ENCODE data around the gene SLA2.

Gene SLA2

DNA sequence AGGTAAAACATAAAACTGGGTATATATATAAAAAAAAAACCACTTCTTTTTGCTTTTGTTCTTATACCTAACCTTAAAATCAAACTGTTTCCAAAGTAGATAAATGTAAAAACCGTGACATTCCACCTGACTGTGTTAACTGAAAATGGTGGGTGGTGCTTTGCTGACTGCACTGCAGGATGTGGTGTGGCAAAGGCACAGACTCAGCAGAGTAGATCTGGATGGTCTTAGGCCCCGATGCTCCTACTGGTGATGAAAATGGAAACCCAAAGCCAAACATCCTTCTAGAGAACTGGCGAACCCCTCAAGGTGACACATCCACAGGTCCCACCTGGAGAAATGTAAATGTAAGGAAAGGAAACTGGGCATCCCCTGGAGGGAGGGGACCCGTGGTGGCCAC, 63.7 kb downstream of the SLA2 start:
- H3K4me1 Mint-ChIP-seq: peaks cover 12% of the 10 kb centered on the region
- H3K27ac Mint-ChIP-seq: no peak overlapping the region
- no peaks in the 10 kb centered on the region for H3K27me3 Mint-ChIP-seq (ENCODE audit: low read depth)
- no peaks in the 10 kb centered on the region for H3K9me3 Mint-ChIP-seq
- H3K4me3 Mint-ChIP-seq: no peak overlapping the region
- peaks cover 48% of the 10 kb centered on the region for H3K36me3 Mint-ChIP-seq (ENCODE audit: low read depth)
- TF ChIP-seq, protein P1, sequence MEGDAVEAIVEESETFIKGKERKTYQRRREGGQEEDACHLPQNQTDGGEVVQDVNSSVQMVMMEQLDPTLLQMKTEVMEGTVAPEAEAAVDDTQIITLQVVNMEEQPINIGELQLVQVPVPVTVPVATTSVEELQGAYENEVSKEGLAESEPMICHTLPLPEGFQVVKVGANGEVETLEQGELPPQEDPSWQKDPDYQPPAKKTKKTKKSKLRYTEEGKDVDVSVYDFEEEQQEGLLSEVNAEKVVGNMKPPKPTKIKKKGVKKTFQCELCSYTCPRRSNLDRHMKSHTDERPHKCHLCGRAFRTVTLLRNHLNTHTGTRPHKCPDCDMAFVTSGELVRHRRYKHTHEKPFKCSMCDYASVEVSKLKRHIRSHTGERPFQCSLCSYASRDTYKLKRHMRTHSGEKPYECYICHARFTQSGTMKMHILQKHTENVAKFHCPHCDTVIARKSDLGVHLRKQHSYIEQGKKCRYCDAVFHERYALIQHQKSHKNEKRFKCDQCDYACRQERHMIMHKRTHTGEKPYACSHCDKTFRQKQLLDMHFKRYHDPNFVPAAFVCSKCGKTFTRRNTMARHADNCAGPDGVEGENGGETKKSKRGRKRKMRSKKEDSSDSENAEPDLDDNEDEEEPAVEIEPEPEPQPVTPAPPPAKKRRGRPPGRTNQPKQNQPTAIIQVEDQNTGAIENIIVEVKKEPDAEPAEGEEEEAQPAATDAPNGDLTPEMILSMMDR (IDR thresholded peaks at IDR 0.05; ENCODE audit: unreplicated experiment in 3 of 3): no peak

DNA sequence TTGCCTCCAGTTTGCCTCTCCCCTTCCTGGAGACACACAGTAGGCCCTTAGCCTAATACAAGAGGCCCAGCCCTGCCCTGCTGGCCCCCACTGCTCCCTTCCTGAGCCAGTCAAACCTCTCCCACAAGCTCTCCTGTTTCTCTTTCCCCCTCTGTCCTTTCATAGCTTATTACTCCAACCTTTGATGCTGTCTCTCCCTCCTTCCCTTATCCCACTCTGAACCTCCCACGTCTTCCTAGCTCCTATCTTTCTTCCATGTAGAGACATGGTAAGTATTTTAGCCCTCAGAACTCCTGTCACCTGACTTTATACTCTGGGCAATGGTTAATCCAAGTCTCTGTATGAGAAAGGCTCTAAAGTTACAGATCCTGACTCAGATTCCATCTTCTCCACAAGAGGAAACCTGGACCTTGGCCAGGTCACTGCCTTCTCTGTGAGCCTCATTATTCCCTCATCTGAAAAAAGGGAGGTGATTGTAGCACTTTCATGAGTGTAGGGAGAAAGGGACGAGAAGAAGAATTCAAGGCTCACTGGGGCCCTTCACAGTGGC, 65.9 kb downstream of the SLA2 start:
- Mint-ChIP-seq H3K36me3 (ENCODE audit: low read depth) (peaks cover 41% of the 10 kb centered on the region), H3K27ac (peak overlapping the region; percentile 89 to 96 (median 91)), H3K9me3 (no peaks in the 10 kb centered on the region), H3K27me3 (ENCODE audit: low read depth) (no peaks in the 10 kb centered on the region), H3K4me3 (peak overlapping the region; percentile 8 to 42 (median 16)), H3K4me1 (peaks cover 22% of the 10 kb centered on the region)
- TF ChIP-seq, protein P1 (IDR thresholded peaks at IDR 0.05; ENCODE audit: unreplicated experiment in 3 of 3): no peak

DNA sequence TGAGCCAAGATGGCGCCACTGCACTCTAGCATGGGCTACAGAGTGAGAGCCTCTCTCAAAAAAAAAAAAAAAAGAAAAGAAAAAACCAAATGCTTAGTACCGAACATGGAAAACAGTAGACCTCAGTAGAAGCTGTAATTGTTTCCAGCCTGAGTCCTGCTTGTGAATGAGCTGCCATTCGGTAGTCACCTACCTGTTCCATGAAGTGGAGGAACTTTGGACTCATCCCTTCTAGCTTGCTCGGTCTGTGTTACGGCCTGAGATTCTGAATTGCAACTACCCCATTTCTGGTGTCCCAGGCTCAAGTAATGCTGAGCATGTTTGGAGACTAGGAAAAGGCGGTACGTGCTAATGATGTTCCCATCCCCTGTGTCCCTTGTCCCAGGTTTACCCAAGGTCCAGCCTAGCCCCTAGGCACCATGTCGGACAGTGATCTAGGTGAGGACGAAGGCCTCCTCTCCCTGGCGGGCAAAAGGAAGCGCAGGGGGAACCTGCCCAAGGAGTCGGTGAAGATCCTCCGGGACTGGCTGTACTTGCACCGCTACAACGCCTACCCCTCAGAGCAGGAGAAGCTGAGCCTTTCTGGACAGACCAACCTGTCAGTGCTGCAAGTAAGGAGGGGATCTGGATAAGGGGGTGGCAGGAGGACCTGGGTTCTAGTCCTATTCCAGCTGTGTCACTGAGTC, 67.5 kb downstream of the SLA2 start:
- Mint-ChIP-seq H3K4me3 (peak overlapping the region in 1 of 3 experiments; percentile 26), H3K9me3 (no peaks in the 10 kb centered on the region), H3K27ac (peak overlapping the region in 1 of 3 experiments; percentile 67), H3K4me1 (peaks cover 28% of the 10 kb centered on the region), H3K27me3 (ENCODE audit: low read depth) (no peaks in the 10 kb centered on the region), H3K36me3 (ENCODE audit: low read depth) (peaks cover 36% of the 10 kb centered on the region)
- TF ChIP-seq, protein P1 (IDR thresholded peaks at IDR 0.05; ENCODE audit: unreplicated experiment in 3 of 3): no peak

DNA sequence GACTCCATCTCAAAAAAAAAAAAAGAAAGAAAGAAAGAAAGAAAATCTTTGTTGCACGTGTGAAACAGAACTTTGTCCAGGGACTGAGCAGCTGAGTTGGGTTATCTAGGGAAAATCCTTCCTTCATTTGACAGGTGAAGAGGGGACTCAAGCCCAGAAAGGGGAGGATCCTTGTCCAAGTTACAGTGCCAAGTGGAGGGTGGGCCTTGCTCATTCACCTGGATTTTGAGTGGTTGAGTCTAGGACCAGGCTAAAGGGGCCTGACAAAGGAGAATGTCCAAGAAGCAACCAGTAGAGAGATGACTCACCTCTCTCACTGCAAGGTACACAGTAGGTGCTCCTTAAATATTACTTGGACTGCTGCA, 69.9 kb downstream of the SLA2 start:
- Mint-ChIP-seq H3K4me1 (peaks cover 45% of the 10 kb centered on the region), H3K27me3 (ENCODE audit: low read depth) (no peaks in the 10 kb centered on the region), H3K36me3 (ENCODE audit: low read depth) (peaks cover 25% of the 10 kb centered on the region), H3K27ac (peak overlapping the region; percentile 95 to 98 (median 98)), H3K9me3 (no peaks in the 10 kb centered on the region), H3K4me3 (peak overlapping the region; percentile 89 to 93 (median 93))
- TF ChIP-seq, protein P1 (IDR thresholded peaks at IDR 0.05; ENCODE audit: unreplicated experiment in 3 of 3): no peak

DNA sequence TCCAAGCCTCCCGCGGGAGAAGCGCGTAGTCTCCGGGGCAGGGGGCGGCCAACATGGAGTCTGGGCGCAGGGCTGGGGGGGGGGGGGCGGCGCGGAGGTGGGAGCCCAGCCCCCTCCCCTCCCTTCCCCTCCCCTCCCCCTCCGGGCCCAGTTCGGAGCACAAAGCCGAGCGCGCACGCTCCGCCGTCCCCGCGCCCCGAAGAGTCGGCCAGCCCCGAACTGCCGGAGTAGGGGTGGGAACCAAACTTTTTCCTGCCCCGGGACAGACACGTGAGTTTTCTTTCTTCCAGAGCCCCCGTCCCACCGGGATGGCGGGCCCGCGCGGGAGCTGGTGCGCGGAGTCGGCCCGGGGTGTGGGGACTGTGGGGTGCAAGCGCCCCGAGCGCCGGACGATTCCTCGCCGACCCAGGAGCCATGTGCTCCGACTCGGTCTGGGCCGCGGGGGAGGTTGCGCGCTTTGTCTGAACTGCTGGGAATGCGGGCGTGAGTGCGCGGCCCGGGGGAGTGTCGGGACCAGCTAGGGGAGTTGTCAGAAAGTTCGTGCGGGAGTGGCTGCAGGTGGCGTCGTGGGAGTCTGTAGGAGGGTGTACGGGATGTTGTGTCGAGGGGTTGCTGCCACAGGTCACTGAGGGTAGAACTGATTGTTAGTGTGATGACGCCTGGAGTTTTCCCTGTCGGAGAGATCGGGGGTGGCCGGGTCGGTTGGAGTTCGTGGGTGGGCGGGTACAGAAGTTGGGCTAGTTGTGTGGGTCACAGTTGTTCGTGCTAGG, 71.4 kb downstream of the SLA2 start:
- Mint-ChIP-seq H3K27ac (peak overlapping the region; percentile 95 to 98 (median 98)), H3K36me3 (ENCODE audit: low read depth) (peaks cover 15% of the 10 kb centered on the region), H3K9me3 (no peaks in the 10 kb centered on the region), H3K27me3 (ENCODE audit: low read depth) (no peaks in the 10 kb centered on the region), H3K4me1 (peaks cover 44% of the 10 kb centered on the region), H3K4me3 (peak overlapping the region; percentile 89 to 93 (median 93))
- TF ChIP-seq, protein P1 (IDR thresholded peaks at IDR 0.05; ENCODE audit: unreplicated experiment in 3 of 3): no peak

Data from nephron (organoid).